DND-41 (cell line): ENCODE data around the gene CYB5B.
"Not testable (repeated sequence)": the region's sequence is repeated elsewhere in the genome, so short reads cannot be mapped to it uniquely, and the experiment has no call there.

ENCODE experiments used
- ATAC-seq: fragments of 200-7000 bp; cut with Tn5 transposase; 3 replicates; pipeline ENCODE4 v1.9.1; 2021; ENCODE audit warnings: low read depth; ENCODE audit not compliant: insufficient read depth
- DNase-seq: peaks from one replicate; pipeline ENCODE4 v3.0.0-alpha.2; 2020
- H2AFZ ChIP-seq: 2 replicates; pipeline ENCODE4 v1.6.0; 2012; ENCODE audit warnings: low read depth, low read length
- H3K27ac ChIP-seq: 2 replicates; pipeline ENCODE4 v1.5.1; 2012; ENCODE audit warnings: low read length, inconsistent platforms
- H3K27me3 ChIP-seq: fragments of 200-600 bp; sonication (generic); 2 replicates; pipeline ENCODE4 v1.6.0; 2012; ENCODE audit warnings: low read length, mild to moderate bottlenecking, inconsistent platforms; ENCODE audit not compliant: insufficient read depth, poor library complexity
- H3K36me3 ChIP-seq: 2 replicates; pipeline ENCODE4 v1.5.1; 2012; ENCODE audit warnings: low read length, inconsistent platforms; ENCODE audit not compliant: insufficient read depth
- H3K4me1 ChIP-seq: 2 replicates; pipeline ENCODE4 v1.5.1; 2012; ENCODE audit warnings: mild to moderate bottlenecking, low read length; ENCODE audit not compliant: insufficient read depth
- H3K4me2 ChIP-seq: 2 replicates; pipeline ENCODE4 v1.6.0; 2012; ENCODE audit warnings: mild to moderate bottlenecking, moderate library complexity, low read length, inconsistent platforms; ENCODE audit not compliant: insufficient read depth
- H3K4me3 ChIP-seq, 2 experiments: fragments of 200-600 bp in 1 of 2; shearing (Covaris generic) in 1 of 2; 2 replicates each; pipeline ENCODE4 v1.5.1; 2012 to 2016; ENCODE audit warnings: inconsistent platforms in 2 of 2, low read length in 2 of 2, mild to moderate bottlenecking in 2 of 2, low read depth in 1 of 2, moderate library complexity in 1 of 2
- H3K79me2 ChIP-seq: 2 replicates; pipeline ENCODE4 v1.6.0; 2012; ENCODE audit warnings: low read length, inconsistent platforms; ENCODE audit not compliant: insufficient read depth
- H3K9ac ChIP-seq: 2 replicates; pipeline ENCODE4 v1.6.0; 2012; ENCODE audit warnings: low read depth, mild to moderate bottlenecking, inconsistent platforms, low read length, moderate library complexity
- H3K9me3 ChIP-seq: 2 replicates; pipeline ENCODE4 v1.5.1; 2012; ENCODE audit warnings: low read length, moderate library complexity, mild to moderate bottlenecking, inconsistent platforms; ENCODE audit not compliant: insufficient read depth, severe bottlenecking
- H4K20me1 ChIP-seq: 2 replicates; pipeline ENCODE4 v1.6.0; 2012; ENCODE audit warnings: low read length; ENCODE audit not compliant: insufficient read depth
- EZH2 ChIP-seq: IDR thresholded peaks from 3 replicates; pipeline ENCODE4 v1.6.1; 2012; ENCODE audit warnings: borderline replicate concordance, low read depth, mild to moderate bottlenecking, moderate library complexity, low read length, inconsistent platforms; ENCODE audit not compliant: severe bottlenecking
- TF ChIP-seq, protein P1 (sequence below): IDR thresholded peaks from 2 replicates; pipeline ENCODE4 v1.5.1; 2012; ENCODE audit warnings: borderline replicate concordance, low read length, moderate library complexity, mild to moderate bottlenecking; ENCODE audit not compliant: poor library complexity, severe bottlenecking; ENCODE audit errors: extremely low read depth

CYB5B gene

GRCh38 chr16:69428652-69429051, 4.2 kb downstream of the CYB5B start:
- no peaks in the 10 kb centered on the region for H3K9me3 ChIP-seq
- H3K4me2 ChIP-seq = no peak overlapping the region
- no peaks in the 10 kb centered on the region for H3K27me3 ChIP-seq
- peaks cover 90% of the 10 kb centered on the region for H3K79me2 ChIP-seq
- peaks cover 23% of the 10 kb centered on the region for H3K4me1 ChIP-seq
- no peak overlapping the region for H2AFZ ChIP-seq
- no peak for TF ChIP-seq EZH2
- TF ChIP-seq, protein P1, sequence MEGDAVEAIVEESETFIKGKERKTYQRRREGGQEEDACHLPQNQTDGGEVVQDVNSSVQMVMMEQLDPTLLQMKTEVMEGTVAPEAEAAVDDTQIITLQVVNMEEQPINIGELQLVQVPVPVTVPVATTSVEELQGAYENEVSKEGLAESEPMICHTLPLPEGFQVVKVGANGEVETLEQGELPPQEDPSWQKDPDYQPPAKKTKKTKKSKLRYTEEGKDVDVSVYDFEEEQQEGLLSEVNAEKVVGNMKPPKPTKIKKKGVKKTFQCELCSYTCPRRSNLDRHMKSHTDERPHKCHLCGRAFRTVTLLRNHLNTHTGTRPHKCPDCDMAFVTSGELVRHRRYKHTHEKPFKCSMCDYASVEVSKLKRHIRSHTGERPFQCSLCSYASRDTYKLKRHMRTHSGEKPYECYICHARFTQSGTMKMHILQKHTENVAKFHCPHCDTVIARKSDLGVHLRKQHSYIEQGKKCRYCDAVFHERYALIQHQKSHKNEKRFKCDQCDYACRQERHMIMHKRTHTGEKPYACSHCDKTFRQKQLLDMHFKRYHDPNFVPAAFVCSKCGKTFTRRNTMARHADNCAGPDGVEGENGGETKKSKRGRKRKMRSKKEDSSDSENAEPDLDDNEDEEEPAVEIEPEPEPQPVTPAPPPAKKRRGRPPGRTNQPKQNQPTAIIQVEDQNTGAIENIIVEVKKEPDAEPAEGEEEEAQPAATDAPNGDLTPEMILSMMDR = no peak
- no peak overlapping the region for H3K27ac ChIP-seq
- H3K4me3 ChIP-seq = no peak overlapping the region
- no peak for DNase-seq
- ATAC-seq = no peak
- peaks cover 3% of the 10 kb centered on the region; the same call in 1 of the 2 replicates for H4K20me1 ChIP-seq
- H3K9ac ChIP-seq = no peak overlapping the region
- peaks cover 66% of the 10 kb centered on the region for H3K36me3 ChIP-seq

- Histone ChIP-seq H3K36me3 (peaks cover 71% of the 10 kb centered on the region), H3K4me1 (peaks cover 18% of the 10 kb centered on the region), H3K79me2 (peaks cover 95% of the 10 kb centered on the region)
- H3K9ac ChIP-seq, H3K9me3 ChIP-seq, H4K20me1 ChIP-seq, H3K4me3 ChIP-seq, ATAC-seq, H3K4me2 ChIP-seq, DNase-seq, H3K27ac ChIP-seq, H2AFZ ChIP-seq, H3K27me3 ChIP-seq: not testable (repeated sequence)
These were observed 4.7 kb downstream of the CYB5B start for GRCh38 chr16:69429058-69429640.

DNA sequence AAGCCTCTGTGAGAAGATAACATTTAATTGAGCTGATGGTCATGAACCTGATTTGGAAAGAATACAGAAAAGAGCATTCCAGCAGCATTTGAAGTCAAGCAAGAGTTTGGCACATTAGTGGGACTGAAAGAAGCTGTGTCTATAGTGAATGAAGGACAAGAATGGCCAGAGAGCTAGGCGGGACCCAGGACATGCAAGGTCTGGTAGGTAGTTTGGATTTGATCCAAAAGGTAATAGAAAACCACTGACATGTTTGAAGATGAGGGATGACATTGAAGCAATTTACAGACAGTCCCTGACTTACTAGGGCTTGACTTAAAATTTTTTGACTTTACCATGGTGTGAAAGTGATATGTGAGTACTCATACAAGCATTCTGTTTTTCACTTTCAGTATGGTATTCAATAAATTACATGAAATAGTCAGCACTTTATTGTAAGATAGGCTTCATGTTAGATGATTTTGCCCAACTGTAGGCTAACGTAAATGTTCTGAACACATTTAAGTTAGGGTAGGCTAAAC, 7.6 kb downstream of the CYB5B start:
- Histone ChIP-seq H3K27ac (no peak overlapping the region), H3K9ac (no peak overlapping the region), H3K27me3 (no peaks in the 10 kb centered on the region), H3K4me1 (peaks cover under 1% of the 10 kb centered on the region; the same call in 1 of the 2 replicates), H3K4me2 (no peak overlapping the region), H3K79me2 (peaks cover 97% of the 10 kb centered on the region), H3K4me3 (no peak overlapping the region), H4K20me1 (peaks cover 4% of the 10 kb centered on the region; the same call in 1 of the 2 replicates), H3K36me3 (peaks cover 76% of the 10 kb centered on the region), H3K9me3 (no peaks in the 10 kb centered on the region), H2AFZ (no peak overlapping the region)
- TF ChIP-seq, protein P1 = no peak
- TF ChIP-seq EZH2 = no peak
- ATAC-seq (no peak), DNase-seq (no peak)

DNA sequence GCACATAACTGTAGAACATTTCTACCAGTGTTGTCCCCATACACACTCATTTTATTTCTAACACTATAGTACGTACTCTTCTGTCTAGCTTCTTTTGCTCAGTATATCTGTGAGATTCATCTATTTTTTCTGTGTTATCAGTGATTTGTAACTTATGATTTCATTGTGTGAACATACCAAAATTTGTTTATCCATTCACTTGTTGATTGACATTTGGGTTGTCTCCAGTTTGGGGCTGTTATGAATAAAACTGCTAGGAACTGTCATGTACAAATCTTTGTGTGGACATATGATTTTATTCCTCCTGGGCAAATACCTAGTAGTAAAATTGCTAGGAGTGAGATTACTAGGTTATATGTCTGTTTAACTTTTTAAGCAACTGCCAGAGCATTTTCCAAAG, 9.6 kb downstream of the CYB5B start:
- no peak for DNase-seq
- H3K27ac ChIP-seq = no peak overlapping the region
- peaks cover 60% of the 10 kb centered on the region for H3K36me3 ChIP-seq

More for the DNA sequence above, 9.6 kb downstream of the CYB5B start:
- no peak overlapping the region for H2AFZ ChIP-seq
- ATAC-seq = no peak
- H3K4me3 ChIP-seq = no peak overlapping the region
- no peaks in the 10 kb centered on the region for H3K4me1 ChIP-seq
- TF ChIP-seq, protein P1 = no peak
- no peak for TF ChIP-seq EZH2
- no peaks in the 10 kb centered on the region for H3K9me3 ChIP-seq
- peaks cover 4% of the 10 kb centered on the region; the same call in 1 of the 2 replicates for H4K20me1 ChIP-seq
- H3K79me2 ChIP-seq = peaks cover 97% of the 10 kb centered on the region
- H3K27me3 ChIP-seq = no peaks in the 10 kb centered on the region
- H3K4me2 ChIP-seq = no peak overlapping the region
- H3K9ac ChIP-seq = no peak overlapping the region
